GM21515 (cell line): ENCODE results near the gene CES4A.
"Not testable (repeated sequence)": the region's sequence is repeated elsewhere in the genome, so short reads cannot be mapped to it uniquely, and the experiment has no call there.

Source experiments
- ATAC-seq: cut with Tn5 transposase; IDR thresholded peaks from one replicate; pipeline ENCODE4 v1.9.1; 2021; ENCODE audit not compliant: unreplicated experiment

Gene CES4A

DNA sequence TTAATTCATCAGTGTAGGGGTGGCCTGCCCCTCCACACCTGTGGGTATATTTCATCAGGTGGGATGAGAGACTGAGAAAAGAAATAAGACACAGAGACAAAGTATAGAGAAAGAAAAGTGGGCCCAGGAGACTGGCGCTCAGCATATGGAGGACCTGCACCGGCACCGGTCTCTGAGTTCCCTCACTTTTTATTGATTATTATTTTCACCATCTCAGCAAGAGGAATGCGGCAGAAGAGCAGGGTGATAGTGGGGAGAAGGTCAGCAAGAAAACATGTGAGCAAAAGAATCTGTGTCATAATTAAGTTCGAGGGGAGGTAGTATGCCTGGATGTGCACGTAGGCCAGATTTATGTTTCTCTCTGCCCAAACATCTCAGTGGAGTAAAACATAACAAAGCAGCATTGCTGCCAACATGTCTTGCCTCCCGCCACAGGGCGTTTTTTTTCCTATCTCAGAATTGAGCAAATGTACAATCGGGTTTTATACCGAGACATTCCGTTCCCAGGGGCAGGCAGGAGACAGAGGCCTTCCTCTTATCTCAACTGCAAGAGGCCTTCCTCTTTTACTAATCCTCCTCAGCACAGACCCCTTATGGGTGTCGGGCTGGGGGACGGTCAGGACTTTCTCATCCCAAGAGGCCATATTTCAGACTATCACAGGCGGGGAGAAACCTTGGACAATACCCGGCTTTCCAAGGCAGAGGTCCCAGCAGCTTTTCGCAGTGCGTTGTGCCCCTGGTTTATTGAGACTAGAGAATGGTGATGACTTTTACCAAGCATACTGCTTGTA lies 32.8 kb upstream of the CES4A start:
- not testable (repeated sequence) for ATAC-seq

GRCh38 chr16:66956154-66956457 lies 32.3 kb upstream of the CES4A start:
- ATAC-seq: not testable (repeated sequence)

DNA sequence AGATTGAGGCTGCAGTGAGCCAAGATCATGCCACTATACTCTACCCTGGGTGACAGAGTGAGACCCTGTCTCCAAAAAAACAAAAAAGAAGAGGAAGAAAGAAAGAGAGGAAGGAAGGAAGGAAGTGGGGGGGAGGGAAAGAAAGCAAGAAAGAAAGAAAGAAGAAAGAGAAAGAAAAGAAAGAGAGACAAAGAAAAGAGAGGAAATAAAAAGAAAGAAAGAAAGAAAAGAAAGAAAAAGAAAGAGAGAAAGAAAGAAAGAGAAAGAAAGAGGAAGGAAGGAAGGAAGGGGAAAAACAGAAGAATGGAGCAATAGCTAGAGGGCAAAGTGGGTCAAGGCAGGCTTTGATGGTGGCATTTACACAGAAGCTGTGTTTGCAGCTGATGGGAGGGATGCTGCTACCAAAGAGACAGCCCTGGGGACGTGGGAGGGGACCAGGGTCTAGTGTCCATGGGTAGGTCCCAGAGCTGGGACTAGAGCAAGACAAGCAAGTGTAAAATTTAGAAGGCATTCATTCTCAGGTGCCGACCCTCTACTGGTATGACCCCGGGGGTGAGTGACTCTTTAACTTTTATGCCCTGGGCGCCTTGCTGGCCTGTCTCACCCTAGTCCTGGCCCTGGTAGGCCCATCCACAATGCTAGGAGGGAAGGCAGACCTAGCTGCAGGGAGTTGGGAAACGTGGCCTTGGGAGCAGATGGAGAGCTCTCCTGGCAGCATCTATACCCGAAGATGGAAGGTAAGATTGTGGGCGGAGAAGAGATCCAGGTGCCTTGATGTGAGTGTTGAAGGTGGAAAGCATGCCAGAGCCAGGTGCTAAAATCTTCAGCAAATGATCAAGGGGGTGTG lies 29.3 kb upstream of the CES4A start:
- ATAC-seq: no peak

GRCh38 chr16:66959704-66960161 lies 28.7 kb upstream of the CES4A start:
- ATAC-seq: no peak

- no peak for ATAC-seq
Measured at GRCh38 chr16:66960270-66960669, 28.1 kb upstream of the CES4A start.

DNA sequence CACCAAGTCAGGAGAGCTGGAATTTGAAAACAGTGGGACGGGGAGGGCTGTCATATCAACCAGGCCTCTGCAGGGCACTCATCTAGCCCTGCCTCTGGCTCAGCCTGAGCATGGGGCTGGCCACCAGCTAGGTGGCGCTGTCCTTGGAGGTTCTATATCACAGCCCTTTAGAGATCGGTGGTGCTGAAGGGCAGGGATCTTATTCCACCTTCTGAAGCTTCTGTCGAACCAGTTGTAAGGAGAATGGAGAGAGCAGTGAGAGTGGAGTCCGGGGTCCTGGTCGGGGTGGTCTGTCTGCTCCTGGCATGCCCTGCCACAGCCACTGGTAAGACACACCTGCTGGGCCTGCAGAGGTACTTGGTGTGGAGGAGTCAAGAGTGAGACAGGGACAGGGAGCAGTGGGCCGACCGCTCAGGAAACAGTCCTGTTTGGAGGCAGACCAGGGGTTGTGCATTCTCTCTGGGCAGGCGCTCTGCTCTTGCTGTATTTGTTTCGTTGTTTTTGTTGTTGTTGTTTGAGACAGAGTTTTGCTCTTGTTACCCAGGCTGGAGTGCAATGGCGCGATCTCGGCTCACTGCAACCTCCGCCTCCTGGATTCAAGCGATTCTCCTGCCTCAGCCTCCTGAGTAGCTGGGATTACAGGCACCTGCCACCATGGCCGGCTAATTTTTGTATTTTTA lies 27.2 kb upstream of the CES4A start, which contains the start of gene CES3:
Gene CES3, plus strand, starts transcription at position 202 of the 680 bp plus-strand sequence. Its CDS starts 42 bp downstream, at position 244.
- ATAC-seq: no peak

DNA sequence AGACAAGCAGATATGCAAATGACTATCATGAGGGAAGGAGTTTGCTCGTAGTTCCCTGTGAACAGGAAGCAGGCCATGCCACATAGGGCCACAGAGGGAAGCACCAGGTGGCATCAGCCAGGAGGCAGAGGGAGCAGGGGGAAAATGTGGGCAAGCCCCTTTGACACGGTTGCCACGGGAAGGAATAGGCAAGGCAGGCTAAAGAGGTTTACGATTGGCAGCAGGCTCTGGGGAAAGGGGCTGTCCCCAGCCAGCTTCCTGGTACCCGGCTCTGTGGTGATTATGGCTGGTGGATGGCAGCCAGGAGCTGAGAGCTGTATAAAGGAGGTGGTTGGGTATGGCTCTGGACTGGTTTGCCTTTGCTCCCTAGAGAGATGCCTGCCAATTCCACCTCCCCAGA lies 26.5 kb upstream of the CES4A start:
- ATAC-seq: no peak

DNA sequence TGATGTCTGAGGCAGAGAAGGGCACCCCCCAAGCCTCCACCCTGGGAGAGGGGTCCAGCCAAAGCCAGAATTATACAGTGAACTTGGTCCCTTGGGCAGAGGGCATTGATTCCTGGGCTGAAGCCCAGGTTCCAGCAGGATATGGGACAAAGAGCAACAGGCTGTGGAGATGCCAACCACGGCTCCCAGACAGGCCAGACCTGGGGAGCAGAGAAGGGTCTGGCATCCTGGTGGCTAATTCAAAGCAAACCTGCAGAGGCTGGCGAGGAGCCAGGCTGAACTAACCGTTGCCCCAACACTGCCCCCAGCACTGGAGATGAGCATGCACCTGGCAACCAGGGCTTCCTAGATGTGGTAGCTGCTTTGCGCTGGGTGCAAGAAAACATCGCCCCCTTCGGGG lies 24.3 kb upstream of the CES4A start:
- ATAC-seq: no peak

DNA sequence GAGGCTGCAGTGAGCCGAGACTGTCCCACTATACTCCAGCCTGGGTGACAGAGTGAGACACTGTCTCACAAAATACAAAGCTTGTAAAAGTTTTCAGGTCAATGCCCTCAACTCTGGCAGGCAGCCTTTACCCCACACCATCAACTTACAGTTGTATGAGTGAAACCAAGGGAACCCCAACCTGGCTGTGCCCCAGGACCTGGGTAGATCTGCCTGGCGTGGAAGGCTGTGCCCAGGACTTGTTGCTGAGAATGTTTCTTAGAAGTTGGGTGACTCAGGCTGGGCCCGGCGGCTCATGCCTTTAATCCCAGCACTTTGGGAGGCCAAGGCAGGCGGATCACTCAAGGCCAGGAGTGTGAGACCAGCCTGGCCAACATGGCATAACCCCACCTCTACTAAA lies 19.5 kb upstream of the CES4A start:
- no peak for ATAC-seq

- ATAC-seq: no peak
Measured at GRCh38 chr16:66970775-66971720, 17.3 kb upstream of the CES4A start.

DNA sequence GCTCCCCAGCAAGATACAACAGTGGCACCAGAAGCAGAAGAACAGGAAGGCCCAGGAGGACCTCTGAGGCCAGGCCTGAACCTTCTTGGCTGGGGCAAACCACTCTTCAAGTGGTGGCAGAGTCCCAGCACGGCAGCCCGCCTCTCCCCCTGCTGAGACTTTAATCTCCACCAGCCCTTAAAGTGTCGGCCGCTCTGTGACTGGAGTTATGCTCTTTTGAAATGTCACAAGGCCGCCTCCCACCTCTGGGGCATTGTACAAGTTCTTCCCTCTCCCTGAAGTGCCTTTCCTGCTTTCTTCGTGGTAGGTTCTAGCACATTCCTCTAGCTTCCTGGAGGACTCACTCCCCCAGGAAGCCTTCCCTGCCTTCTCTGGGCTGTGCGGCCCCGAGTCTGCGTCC lies 15.4 kb upstream of the CES4A start:
- no peak for ATAC-seq

DNA sequence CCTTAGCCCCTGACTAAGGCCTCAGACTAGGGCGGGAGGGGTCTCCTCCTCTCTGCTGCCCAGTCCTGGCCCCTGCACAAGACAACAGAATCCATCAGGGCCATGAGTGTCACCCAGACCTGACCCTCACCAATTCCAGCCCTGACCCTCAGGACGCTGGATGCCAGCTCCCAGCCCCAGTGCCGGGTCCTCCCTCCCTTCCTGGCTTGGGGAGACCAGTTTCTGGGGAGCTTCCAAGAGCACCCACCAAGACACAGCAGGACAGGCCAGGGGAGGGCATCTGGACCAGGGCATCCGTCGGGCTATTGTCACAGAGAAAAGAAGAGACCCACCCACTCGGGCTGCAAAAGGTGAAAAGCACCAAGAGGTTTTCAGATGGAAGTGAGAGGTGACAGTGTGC lies 14.7 kb upstream of the CES4A start:
- ATAC-seq: no peak

DNA sequence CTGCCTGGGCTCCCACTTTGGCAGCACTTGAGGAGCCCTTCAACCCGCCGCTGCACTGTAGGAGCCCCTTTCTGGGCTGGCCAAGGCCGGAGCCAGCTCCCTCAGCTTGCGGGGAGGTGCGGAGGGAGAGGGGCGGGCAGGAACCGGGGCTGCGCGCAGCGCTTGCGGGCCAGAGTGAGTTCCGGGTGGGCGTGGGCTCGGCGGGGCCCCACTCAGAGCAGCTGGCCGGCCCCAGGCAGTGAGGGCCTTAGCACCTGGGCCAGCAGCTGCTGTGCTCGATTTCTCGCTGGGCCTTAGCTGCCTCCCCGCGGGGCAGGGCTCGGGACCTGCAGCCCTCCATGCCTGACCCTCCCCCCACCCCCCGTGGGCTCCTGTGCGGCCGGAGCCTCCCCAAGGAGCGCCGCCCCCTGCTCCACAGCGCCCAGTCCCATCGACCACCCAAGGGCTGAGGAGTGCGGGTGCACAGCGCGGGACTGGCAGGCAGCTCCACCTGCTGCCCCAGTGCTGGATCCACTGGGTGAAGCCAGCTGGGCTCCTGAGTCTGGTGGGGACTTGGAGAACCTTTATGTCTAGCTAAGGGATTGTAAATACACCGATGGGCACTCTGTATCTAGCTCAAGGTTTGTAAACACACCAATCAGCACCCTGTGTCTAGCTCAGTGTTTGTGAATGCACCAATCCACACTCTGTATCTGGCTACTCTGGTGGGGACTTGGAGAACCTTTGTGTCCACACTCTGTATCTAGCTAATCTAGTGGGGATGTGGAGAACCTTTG lies 14.0 kb upstream of the CES4A start:
- ATAC-seq: not testable (repeated sequence)

- ATAC-seq: not testable (repeated sequence)
Measured at GRCh38 chr16:66974932-66975246, 13.5 kb upstream of the CES4A start.

DNA sequence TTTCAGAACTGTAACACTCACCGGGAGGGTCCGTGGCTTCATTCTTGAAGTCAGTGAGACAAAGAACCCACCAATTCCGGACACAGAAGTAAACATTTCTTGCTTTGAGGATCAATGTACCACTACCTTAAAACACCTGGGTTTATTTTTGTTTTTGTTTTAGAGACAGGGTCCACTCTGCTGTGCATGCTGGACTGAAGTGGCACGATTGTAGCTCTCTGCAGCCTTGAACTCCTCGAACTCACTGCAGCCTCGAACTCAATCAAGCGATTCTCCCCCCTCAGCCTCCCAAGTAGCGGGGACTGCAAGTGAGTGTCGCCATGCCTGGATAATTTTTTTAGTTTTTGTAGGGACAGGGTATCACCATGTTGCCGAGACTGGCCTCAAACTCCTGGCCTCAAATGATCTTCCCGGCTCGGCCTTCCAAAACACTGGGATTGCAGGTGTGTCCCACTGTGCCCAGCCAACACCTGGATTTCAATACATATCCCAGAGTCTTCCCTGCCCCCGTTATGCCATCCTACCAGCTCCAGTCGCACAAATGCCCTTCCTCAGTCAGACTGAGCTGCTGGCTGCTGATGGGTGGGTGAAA lies 13.0 kb upstream of the CES4A start:
- ATAC-seq: no peak

DNA sequence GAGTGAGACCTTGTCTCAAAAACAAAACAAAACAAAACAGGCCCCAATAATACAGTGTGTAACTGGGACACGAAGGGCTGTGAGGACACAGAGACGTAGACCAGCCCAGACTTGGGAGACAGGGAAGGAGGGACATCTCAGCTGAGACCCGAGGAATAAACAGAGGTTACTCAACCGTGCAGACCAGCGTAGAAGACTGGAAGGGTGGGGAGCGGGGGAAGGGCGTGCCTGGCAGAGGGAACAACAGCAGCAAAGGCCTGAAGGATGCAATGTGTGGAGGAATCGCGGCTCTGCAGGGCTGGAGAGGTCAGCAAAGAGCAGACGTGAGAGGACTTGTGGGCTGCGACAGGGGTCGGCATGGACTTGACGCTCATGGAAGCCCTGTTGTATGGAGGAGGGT lies 11.6 kb upstream of the CES4A start:
- no peak for ATAC-seq

DNA sequence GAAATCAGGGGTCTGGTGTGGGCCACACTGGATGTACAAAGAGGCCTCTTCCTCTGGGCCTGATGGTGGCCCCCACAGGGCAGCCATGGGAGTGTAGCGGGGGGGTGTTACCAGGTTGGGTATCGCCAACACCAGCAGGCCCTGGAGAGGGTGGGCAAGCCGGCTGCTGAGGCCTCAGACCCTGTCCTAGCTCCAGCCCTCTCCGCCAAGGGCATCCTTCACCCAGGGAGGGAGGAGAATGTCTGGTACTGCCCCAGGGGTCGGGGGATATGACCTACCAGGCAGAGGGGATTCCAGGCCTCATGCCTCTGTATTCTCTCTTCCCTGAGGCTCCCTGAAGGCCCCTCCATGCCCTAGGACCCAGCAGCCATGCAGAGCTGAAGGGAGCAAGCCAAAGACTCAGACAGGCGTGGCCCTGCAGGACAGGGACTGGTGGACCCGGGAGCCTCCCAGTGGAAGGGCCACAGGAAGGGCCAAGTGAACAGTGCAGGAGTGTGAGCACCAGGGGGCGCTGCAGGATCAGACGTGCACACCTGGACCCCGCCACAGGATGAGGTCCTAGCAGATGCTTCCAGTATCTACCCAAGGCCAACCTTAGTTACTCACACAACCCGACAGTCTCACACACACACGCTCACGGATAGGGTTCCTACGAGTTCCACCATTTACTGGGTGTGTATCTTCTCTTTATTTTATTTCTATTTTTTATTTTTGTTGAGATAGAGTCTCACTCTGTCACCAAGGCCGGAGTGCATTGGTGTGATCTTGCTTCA lies 10.9 kb upstream of the CES4A start:
- no peak for ATAC-seq

DNA sequence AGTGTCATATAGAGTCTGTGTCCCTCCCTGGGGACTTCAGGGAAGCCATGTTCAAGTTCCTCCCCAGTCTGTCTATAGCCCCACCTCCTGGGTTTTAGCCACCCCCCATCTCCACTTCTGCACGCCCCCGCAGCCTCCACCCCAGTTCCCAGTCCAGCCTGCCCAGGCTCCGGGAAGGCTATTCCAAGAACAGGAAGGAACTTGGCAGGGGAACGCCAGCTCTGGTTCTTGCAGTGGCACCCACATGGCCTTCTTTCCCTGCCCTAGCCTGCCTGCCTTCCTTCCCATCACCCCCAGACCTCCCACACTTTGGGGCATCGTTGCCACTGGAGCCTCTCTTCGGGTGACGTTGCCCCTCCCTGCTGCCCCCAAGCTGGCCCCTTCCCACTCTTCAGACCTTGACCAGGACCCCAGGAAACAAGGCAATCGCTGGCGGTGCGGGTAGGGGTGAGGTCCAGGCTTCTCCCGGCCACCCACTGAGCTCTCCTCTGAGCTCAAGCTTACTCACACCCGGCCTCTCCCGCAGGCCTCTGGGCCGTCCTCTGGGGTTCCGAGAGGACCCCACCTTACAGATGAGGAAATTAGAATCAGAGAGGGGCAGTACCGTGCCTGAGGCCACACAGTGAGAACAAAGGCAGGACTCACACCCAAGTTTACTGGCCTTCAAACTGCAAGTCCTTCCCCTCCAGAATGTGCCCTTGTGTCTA lies 9.2 kb upstream of the CES4A start:
- ATAC-seq: no peak
